GM13976 (cell line): ENCODE measurements around the gene ZNF569.

Experiments used
- DNase-seq: peaks from one replicate; pipeline ENCODE4 v3.0.0; 2012; ENCODE audit warnings: low spot score
- in situ Hi-C: fragments of 300-500 bp; cut with MboI; formaldehyde crosslinking; loops from one replicate; pipeline ENCODE4 v1.12.0; 2022; ENCODE audit warnings: low sequenced_read_pairs, mixed read lengths, inconsistent platforms; ENCODE audit not compliant: unreplicated experiment
- TF ChIP-seq, protein P1 (sequence below): IDR thresholded peaks from 2 replicates; pipeline ENCODE4 v1.5.1; 2012; ENCODE audit warnings: borderline replicate concordance, mild to moderate bottlenecking; ENCODE audit not compliant: insufficient read depth; ENCODE audit errors: extremely low read depth, missing control alignments, control extremely low read depth

ZNF569 gene

DNA sequence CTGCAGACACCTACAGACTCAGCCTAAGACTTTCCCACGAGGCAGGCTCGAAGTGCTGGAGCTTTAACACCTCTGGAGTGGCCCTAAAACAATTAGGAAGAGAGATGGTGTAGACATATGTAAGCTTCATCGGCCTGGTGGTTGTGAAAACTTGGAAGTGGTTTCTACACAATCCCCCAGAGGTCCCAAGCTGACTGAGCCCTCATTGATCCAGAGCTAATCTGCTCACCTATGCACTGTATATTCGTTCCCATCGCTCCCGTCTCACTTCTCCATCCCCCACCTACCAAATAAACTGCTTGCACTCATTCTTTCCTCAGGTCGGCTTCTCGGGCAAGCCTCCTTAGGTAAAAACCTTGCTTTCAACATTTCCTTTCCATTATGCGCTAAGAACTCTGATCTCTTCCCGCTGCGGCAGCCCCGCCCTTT lies 38.7 kb upstream of the ZNF569 start:
- in situ Hi-C loops, result no loop called here
- DNase-seq, result no peak
- TF ChIP-seq, protein P1, sequence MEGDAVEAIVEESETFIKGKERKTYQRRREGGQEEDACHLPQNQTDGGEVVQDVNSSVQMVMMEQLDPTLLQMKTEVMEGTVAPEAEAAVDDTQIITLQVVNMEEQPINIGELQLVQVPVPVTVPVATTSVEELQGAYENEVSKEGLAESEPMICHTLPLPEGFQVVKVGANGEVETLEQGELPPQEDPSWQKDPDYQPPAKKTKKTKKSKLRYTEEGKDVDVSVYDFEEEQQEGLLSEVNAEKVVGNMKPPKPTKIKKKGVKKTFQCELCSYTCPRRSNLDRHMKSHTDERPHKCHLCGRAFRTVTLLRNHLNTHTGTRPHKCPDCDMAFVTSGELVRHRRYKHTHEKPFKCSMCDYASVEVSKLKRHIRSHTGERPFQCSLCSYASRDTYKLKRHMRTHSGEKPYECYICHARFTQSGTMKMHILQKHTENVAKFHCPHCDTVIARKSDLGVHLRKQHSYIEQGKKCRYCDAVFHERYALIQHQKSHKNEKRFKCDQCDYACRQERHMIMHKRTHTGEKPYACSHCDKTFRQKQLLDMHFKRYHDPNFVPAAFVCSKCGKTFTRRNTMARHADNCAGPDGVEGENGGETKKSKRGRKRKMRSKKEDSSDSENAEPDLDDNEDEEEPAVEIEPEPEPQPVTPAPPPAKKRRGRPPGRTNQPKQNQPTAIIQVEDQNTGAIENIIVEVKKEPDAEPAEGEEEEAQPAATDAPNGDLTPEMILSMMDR, result no peak

DNA sequence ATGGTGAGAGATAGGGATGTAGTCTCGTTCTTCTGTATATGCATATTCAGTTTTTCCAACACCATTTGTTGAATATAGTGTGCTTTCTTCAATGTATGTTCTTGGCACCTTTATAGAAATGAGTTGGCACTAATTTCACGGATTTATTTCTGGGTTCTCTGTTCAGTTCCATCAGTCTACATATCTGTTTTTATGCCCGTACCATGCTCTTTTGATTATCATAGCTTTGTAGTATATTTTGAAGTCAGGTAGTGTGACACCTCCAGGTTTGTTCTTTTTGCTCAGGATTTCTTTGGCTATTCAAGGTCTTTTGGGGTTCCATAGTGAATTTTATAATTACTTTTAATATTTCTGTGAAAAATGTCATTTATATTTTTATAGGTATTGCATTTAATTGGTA lies 25.0 kb upstream of the ZNF569 start:
- in situ Hi-C loops, result no loop called here
- DNase-seq, result no peak
- TF ChIP-seq, protein P1, result no peak

DNA sequence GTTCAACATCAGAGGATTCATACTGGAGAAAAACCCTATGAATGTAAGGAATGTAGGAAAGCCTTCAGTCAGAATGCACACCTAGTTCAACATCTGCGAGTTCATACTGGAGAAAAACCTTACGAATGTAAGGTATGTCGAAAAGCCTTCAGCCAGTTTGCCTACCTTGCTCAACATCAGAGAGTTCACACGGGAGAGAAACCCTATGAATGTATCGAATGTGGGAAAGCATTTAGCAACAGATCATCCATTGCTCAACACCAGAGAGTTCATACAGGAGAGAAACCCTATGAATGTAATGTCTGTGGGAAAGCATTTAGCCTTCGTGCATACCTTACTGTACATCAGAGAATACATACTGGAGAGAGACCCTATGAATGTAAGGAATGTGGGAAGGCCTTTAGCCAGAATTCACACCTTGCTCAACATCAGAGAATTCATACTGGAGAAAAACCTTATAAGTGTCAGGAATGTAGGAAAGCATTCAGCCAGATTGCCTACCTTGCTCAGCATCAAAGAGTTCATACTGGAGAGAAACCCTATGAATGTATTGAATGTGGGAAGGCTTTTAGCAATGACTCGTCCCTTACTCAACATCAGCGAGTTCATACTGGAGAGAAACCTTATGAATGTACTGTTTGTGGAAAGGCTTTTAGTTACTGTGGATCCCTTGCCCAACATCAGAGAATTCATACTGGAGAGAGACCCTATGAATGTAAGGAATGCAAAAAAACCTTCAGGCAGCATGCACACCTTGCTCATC lies 17.3 kb upstream of the ZNF569 start:
- in situ Hi-C loops, result no loop called here
- TF ChIP-seq, protein P1, result no peak
- DNase-seq, result no peak

DNA sequence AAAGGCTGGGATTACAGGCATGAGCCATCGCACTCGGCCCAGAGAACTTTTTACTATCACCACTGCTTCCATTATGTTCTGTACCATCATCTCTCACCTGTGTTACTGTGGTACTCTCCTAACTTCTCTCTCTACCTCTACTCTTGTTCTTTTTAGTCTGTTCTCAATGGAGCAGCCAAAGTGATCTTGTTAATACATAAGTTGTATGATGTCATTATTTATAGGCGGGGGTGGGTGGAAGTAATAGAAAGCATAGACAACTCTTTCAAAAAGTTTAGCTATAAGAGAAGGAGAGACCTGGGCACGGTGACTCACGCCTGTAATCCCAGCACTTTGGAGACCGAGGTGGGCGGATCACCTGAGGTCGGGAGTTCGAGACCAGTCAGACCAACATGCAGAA lies 4.9 kb upstream of the ZNF569 start:
- no peak for DNase-seq
- TF ChIP-seq, protein P1, result no peak
- in situ Hi-C loops, result no loop called here

DNA sequence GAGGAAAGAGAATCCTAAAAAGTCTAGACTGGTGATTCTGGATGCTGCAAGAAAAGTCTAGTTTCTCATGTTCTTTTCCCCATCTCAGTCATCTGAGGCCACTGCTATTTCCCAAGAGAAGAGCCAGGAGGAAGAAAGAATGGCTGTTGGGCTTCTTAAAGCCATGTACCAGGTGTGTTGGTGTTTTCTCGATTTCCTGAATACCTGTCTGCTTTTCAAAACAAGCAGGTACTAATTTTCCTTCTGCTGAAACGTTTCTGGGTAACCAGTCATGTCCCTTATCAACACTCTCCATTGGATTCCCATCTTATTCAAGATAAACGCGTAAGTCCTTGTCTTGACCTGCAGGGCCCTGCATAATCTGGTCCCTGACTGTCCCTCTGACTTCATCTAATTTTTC lies 3.0 kb upstream of the ZNF569 start:
- TF ChIP-seq, protein P1, result no peak
- in situ Hi-C loops, result no loop called here
- peak; percentile 7 for DNase-seq

DNA sequence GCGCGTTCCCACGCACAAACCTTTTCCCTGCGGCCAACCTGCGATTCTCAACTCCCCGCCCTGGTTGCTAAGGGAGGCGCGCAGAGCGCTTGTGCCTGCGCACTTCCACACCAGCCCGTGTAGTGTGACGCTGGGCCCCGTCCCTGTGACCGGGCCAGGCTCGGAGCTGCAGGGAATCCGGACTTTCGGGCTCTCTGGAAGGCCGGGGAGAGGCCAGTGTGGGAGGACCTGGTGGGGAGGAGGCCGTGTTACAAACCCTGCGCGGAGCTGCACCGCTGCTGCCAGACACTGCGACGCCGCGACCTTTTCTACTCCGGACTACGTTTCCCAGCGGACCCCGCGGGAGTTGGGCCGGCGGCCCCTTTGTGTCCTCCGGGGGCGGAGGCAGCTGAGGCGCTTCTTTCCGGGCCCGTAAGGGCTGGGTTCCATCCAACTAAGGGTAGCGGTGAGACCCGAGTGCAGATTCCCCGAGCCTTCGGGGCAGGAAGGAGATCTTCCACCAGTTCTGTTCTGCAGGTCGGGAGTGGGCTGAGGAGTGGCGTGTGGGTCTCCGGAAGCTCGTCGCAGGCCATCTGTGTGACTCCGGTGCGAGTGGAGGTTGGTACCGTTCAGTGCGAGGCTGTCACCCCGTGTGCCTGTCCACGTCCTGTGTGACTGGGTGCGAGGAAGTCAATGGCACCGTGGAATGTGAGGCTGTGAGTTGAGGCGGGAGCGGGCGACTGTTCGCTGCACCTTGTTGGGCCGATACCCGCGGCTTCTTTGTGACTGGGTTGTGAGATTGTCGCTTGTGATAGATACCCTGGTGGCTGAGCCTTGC lies 1.9 kb upstream of the ZNF569 start, which contains the start of gene ZNF570:
ZNF570 (plus strand) TSS at position 396 of the 817 bp plus-strand sequence. CDS start 999 bp downstream, outside the sequence.
- TF ChIP-seq, protein P1, result no peak
- in situ Hi-C loops, result no loop called here
- DNase-seq, result peak; percentile 86
